ENCODE measurements around the gene CCDC85A. TPM values are rescaled to one million over a fixed set of nuclear protein-coding genes. Genes with fewer than 3 reads are reported as not detected.

The CCDC85A gene
- total RNA-seq, 4 donors from 2014 or later: 0.42 to 2.1 (median 1.3) TPM

DNA sequence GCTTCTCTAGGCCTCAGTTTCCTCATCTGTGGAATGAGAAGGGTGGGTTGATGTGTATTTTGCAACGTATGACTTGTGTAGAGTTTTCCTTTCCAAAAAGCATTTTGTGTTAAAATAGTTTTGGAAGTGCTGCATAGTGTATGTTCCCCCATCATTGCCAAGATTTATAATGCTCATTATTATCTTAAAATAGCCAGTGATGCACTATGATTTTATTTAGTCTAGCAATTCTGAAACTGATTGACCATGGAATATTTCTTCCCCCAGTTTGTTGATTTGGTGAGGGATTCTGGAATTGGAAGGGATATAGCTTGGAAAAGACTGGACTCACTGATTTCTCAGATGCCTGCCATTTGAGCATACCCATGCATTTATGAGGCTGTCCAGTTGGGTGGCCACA lies 130.6 kb downstream of the CCDC85A start:
- no peak overlapping the region for H3K4me3 ChIP-seq
- no peak for DNase-seq
- TF ChIP-seq, protein P1, sequence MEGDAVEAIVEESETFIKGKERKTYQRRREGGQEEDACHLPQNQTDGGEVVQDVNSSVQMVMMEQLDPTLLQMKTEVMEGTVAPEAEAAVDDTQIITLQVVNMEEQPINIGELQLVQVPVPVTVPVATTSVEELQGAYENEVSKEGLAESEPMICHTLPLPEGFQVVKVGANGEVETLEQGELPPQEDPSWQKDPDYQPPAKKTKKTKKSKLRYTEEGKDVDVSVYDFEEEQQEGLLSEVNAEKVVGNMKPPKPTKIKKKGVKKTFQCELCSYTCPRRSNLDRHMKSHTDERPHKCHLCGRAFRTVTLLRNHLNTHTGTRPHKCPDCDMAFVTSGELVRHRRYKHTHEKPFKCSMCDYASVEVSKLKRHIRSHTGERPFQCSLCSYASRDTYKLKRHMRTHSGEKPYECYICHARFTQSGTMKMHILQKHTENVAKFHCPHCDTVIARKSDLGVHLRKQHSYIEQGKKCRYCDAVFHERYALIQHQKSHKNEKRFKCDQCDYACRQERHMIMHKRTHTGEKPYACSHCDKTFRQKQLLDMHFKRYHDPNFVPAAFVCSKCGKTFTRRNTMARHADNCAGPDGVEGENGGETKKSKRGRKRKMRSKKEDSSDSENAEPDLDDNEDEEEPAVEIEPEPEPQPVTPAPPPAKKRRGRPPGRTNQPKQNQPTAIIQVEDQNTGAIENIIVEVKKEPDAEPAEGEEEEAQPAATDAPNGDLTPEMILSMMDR (IDR thresholded peaks at IDR 0.05): no peak
- TF ChIP-seq POLR2A (IDR thresholded peaks at IDR 0.05): no peak
- H3K36me3 ChIP-seq: no peaks in the 10 kb centered on the region
- H3K9me3 ChIP-seq: no peaks in the 10 kb centered on the region
- no peak overlapping the region for H3K27ac ChIP-seq
- no peaks in the 10 kb centered on the region for H3K4me1 ChIP-seq
- 25 to 52% methylated on average over 1 of the region's 1 CpG for WGBS, 2 donors
- intact Hi-C loops (cut with DNase I): no loop called here
- no peaks in the 10 kb centered on the region for H3K27me3 ChIP-seq

DNA sequence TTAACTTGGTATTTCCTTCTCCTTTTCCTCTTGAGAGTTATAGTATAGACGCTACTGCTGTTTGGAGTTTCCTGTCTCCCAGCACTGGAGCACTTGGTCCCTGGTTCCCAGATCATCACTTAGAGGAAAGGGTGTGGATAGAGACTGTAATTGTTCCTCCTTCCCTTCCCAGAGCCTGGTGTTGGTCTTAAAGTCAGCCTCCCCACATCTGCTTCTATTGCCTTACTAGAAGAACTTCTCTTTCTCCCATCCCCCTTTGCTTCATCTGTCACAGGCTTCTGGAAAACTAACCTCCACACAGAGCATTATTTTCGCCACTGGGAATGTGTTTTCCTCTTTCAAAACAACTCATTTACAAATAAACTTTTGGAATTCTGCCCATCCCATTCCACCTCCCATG lies 131.0 kb downstream of the CCDC85A start:
- 37 to 59% methylated on average over 2 of the region's 2 CpGs for WGBS, 2 donors
- intact Hi-C loops (cut with DNase I): no loop called here
- DNase-seq: no peak

DNA sequence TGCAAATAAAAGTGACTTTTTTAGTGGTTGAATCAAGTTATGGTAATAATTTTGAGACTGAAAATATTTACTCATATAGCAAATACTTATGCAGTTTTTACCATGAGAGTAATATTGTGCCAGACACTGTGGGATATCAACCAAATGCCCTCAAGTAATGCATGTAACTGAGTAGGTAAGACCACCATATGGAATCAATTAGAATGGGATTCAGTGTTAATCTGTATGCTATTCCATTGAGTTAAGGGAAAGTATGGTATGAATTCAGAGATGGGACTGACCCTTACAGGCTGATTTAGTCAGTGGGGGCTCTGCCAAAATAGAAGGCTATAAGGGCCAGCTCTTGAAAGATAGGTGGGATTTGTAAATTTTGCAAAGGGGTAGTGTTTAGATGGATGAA lies 131.6 kb downstream of the CCDC85A start:
- intact Hi-C loops (cut with DNase I): no loop called here
- Histone ChIP-seq H3K9me3 (no peaks in the 10 kb centered on the region), H3K27me3 (no peaks in the 10 kb centered on the region), H3K4me3 (no peak overlapping the region), H3K27ac (no peak overlapping the region), H3K4me1 (no peaks in the 10 kb centered on the region), H3K36me3 (no peaks in the 10 kb centered on the region)
- DNase-seq: no peak
- TF ChIP-seq, protein P1 (IDR thresholded peaks at IDR 0.05): no peak
- no peak for TF ChIP-seq POLR2A (IDR thresholded peaks at IDR 0.05)

More for the DNA sequence above, 131.0 kb downstream of the CCDC85A start:
- no peak for TF ChIP-seq POLR2A (IDR thresholded peaks at IDR 0.05)
- TF ChIP-seq, protein P1 (IDR thresholded peaks at IDR 0.05): no peak
- H3K4me1 ChIP-seq: no peaks in the 10 kb centered on the region
- no peaks in the 10 kb centered on the region for H3K27me3 ChIP-seq
- no peaks in the 10 kb centered on the region for H3K36me3 ChIP-seq
- no peak overlapping the region for H3K27ac ChIP-seq
- H3K4me3 ChIP-seq: no peak overlapping the region
- H3K9me3 ChIP-seq: no peaks in the 10 kb centered on the region

DNA sequence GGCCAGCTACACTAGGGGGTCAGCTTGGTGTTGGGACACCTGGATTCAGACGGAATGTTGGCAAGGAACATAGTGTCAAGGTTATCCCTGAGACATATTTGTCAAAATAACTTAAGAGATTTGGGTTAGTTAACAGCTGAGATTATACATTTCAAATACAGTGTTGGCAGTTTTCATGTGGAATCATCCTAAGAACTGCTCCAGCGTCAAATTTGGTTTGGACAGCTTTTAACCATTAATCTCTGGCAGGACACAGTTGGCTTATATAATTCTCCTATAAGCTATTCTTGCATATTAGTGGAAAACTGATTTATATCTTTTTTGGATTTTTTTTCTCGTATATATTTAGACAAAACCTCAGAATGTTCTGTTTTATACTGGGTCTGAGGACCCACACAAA lies 132.2 kb downstream of the CCDC85A start:
- H3K27ac ChIP-seq: no peak overlapping the region
- DNase-seq: no peak
- no peaks in the 10 kb centered on the region for H3K4me1 ChIP-seq
- no peaks in the 10 kb centered on the region for H3K9me3 ChIP-seq
- intact Hi-C loops (cut with DNase I): no loop called here
- TF ChIP-seq, protein P1 (IDR thresholded peaks at IDR 0.05): no peak
- TF ChIP-seq POLR2A (IDR thresholded peaks at IDR 0.05): no peak
- H3K36me3 ChIP-seq: no peaks in the 10 kb centered on the region
- no peak overlapping the region for H3K4me3 ChIP-seq
- no peaks in the 10 kb centered on the region for H3K27me3 ChIP-seq
- WGBS, 2 donors: 46 to 65% methylated on average over 3 of the region's 3 CpGs

DNA sequence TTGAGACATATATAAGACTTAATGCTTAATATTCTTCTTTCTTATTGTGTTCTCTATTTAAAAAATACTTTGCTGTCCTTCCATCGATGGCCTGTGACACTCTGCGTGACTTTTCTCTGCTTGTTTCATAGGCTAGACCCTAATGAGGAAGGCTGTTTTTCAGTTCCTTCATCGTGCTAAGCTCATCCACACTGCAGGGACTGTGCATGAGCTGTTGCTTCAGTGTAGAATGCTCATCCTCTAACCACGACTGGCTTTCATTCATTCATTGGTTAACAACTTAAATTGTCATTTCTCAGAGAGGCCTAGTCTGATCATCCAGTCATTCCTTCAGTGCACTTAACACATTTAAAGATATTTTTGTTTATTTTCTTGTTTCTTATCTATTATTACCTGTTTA lies 134.4 kb downstream of the CCDC85A start:
- no peak overlapping the region for H3K4me3 ChIP-seq
- no peaks in the 10 kb centered on the region for H3K27me3 ChIP-seq
- no peak overlapping the region for H3K27ac ChIP-seq
- H3K4me1 ChIP-seq: no peaks in the 10 kb centered on the region
- TF ChIP-seq POLR2A (IDR thresholded peaks at IDR 0.05): no peak
- TF ChIP-seq, protein P1 (IDR thresholded peaks at IDR 0.05): no peak
- no peak for DNase-seq
- WGBS, 2 donors: 62 to 75% methylated on average over 4 of the region's 4 CpGs
- no peaks in the 10 kb centered on the region for H3K36me3 ChIP-seq
- H3K9me3 ChIP-seq: no peaks in the 10 kb centered on the region
- intact Hi-C loops (cut with DNase I): no loop called here

Data from esophagus squamous epithelium (tissue), 5 donors.